Osteoblast (primary cell): ENCODE measurements around the gene TRAT1. TPM values are rescaled to one million over a fixed set of nuclear protein-coding genes. Genes with fewer than 3 reads are reported as not detected.

ENCODE experiments used
- DNase-seq: peaks from one replicate; pipeline ENCODE4 v3.0.0; 2011; ENCODE audit warnings: low spot score, mixed read lengths; ENCODE audit not compliant: insufficient read length; ENCODE audit errors: missing footprints
- H2AFZ ChIP-seq: 2 replicates; pipeline ENCODE4 v1.6.0; 2011; ENCODE audit warnings: mild to moderate bottlenecking, low read length
- H3K27ac ChIP-seq: 2 replicates; pipeline ENCODE4 v1.5.1; 2011; ENCODE audit warnings: mild to moderate bottlenecking, low read depth, low read length, moderate library complexity
- H3K27me3 ChIP-seq: 2 replicates; pipeline ENCODE4 v1.6.0; 2012; ENCODE audit warnings: mild to moderate bottlenecking, control low read depth, inconsistent platforms, low read length, moderate library complexity; ENCODE audit not compliant: insufficient read depth
- H3K36me3 ChIP-seq: 2 replicates; pipeline ENCODE4 v1.5.1; 2011; ENCODE audit warnings: mild to moderate bottlenecking, low read length, control low read depth, moderate library complexity; ENCODE audit not compliant: insufficient read depth
- H3K4me1 ChIP-seq: 2 replicates; pipeline ENCODE4 v1.5.1; 2011; ENCODE audit warnings: mild to moderate bottlenecking, low read length, control low read depth, moderate library complexity; ENCODE audit not compliant: insufficient read depth
- H3K4me2 ChIP-seq: 2 replicates; pipeline ENCODE4 v1.6.0; 2011; ENCODE audit warnings: mild to moderate bottlenecking, low read length; ENCODE audit not compliant: insufficient read depth
- H3K4me3 ChIP-seq: fragments of 200-600 bp; sonication (generic); 3 replicates; pipeline ENCODE4 v1.5.1; 2012; ENCODE audit warnings: mild to moderate bottlenecking, low read length, inconsistent platforms; ENCODE audit not compliant: insufficient read depth
- H3K79me2 ChIP-seq: 2 replicates; pipeline ENCODE4 v1.6.0; 2012; ENCODE audit warnings: mild to moderate bottlenecking, low read length, control low read depth, inconsistent platforms; ENCODE audit not compliant: insufficient read depth
- H3K9me3 ChIP-seq: 2 replicates; pipeline ENCODE4 v1.5.1; 2011; ENCODE audit warnings: low read depth, low read length, control low read depth
- H4K20me1 ChIP-seq: 2 replicates; pipeline ENCODE4 v1.6.0; 2012; ENCODE audit warnings: mild to moderate bottlenecking, low read length, control low read depth; ENCODE audit not compliant: insufficient read depth
- CTCF ChIP-seq: IDR thresholded peaks from 2 replicates; pipeline ENCODE4 v1.5.1; 2011; ENCODE audit warnings: mild to moderate bottlenecking, low read depth, low read length, moderate library complexity; ENCODE audit errors: extremely low read depth
- total RNA-seq: library from RNA; depleted of rRNA; stranded (reverse); fragments of >200 nt; gene quantifications from 2 replicates; pipeline ENCODE4 v1.2.3, GENCODE V29; 2012

TRAT1 gene
- total RNA-seq, 1 donor, result not detected

GRCh38 chr3:108834551-108834950 lies 12.0 kb downstream of the TRAT1 start:
- Histone ChIP-seq H2AFZ (no peak overlapping the region), H3K27ac (no peak overlapping the region), H3K4me3 (no peak overlapping the region), H3K79me2 (no peaks in the 10 kb centered on the region), H3K4me2 (no peak overlapping the region), H3K9me3 (no peaks in the 10 kb centered on the region), H3K4me1 (no peaks in the 10 kb centered on the region), H3K27me3 (no peaks in the 10 kb centered on the region), H4K20me1 (no peaks in the 10 kb centered on the region), H3K36me3 (no peaks in the 10 kb centered on the region)
- no peak for DNase-seq
- no peak for TF ChIP-seq CTCF

GRCh38 chr3:108835101-108835500 lies 12.5 kb downstream of the TRAT1 start:
- no peak for DNase-seq
- Histone ChIP-seq H3K4me2 (no peak overlapping the region), H3K79me2 (no peaks in the 10 kb centered on the region), H3K9me3 (no peaks in the 10 kb centered on the region), H4K20me1 (no peaks in the 10 kb centered on the region), H3K4me1 (no peaks in the 10 kb centered on the region), H2AFZ (no peak overlapping the region), H3K27ac (no peak overlapping the region), H3K4me3 (no peak overlapping the region), H3K36me3 (no peaks in the 10 kb centered on the region), H3K27me3 (no peaks in the 10 kb centered on the region)
- no peak for TF ChIP-seq CTCF

GRCh38 chr3:108838436-108838835 lies 15.8 kb downstream of the TRAT1 start:
- Histone ChIP-seq H4K20me1 (no peaks in the 10 kb centered on the region), H3K27me3 (no peaks in the 10 kb centered on the region), H3K27ac (no peak overlapping the region), H2AFZ (no peak overlapping the region), H3K4me3 (no peak overlapping the region), H3K9me3 (no peaks in the 10 kb centered on the region), H3K79me2 (no peaks in the 10 kb centered on the region), H3K4me2 (no peak overlapping the region), H3K4me1 (no peaks in the 10 kb centered on the region), H3K36me3 (no peaks in the 10 kb centered on the region)
- TF ChIP-seq CTCF, result no peak
- no peak for DNase-seq

- H3K4me1 ChIP-seq, result no peaks in the 10 kb centered on the region
- TF ChIP-seq CTCF, result no peak
- H3K27ac ChIP-seq, result no peak overlapping the region
- H3K79me2 ChIP-seq, result no peaks in the 10 kb centered on the region
- no peak overlapping the region for H2AFZ ChIP-seq
- DNase-seq, result no peak
- H3K4me3 ChIP-seq, result no peak overlapping the region
- no peaks in the 10 kb centered on the region for H3K27me3 ChIP-seq
- H3K36me3 ChIP-seq, result no peaks in the 10 kb centered on the region
- H3K9me3 ChIP-seq, result no peaks in the 10 kb centered on the region
- H3K4me2 ChIP-seq, result no peak overlapping the region
- no peaks in the 10 kb centered on the region for H4K20me1 ChIP-seq
Observed at GRCh38 chr3:108845709-108846293, 23.2 kb downstream of the TRAT1 start.
